Ovary (tissue), 3 donors: ENCODE results near the gene BATF.

Experiments used
- CTCF ChIP-seq, 3 donors: fragments of 450-650 bp in 2 of 3; fragments of 200-600 bp in 1 of 3; IDR thresholded peaks; one replicate each; pipeline versions ENCODE4 v1.5.1 to v1.8.0; 2016 to 2022; ENCODE audit warnings: antibody characterized with exemption in 3 of 3, mild to moderate bottlenecking in 1 of 3
- EP300 ChIP-seq: sonication (generic); formaldehyde crosslinking; IDR thresholded peaks from one replicate; pipeline ENCODE4 v1.6.1; 2017; ENCODE audit warnings: antibody characterized with exemption
- POLR2A ChIP-seq: fragments of 450-650 bp; IDR thresholded peaks from one replicate; pipeline ENCODE4 v1.6.1; 2017; ENCODE audit warnings: antibody characterized with exemption, mild to moderate bottlenecking, moderate library complexity
- donor health status: DM: no; HTN: no; CAD: no.

GRCh38 chr14:75513911-75514672, 8.2 kb upstream of the BATF start:
- no peak for TF ChIP-seq CTCF (IDR thresholded peaks at IDR 0.05)
- no peak for TF ChIP-seq EP300
- no peak for TF ChIP-seq POLR2A
